ENCODE results near the gene ZNF296. TPM values are rescaled to one million over a fixed set of nuclear protein-coding genes. Genes with fewer than 3 reads are reported as not detected.

ZNF296 gene
- total RNA-seq, 1 experiment from 2014 or later = 9.2 TPM

GRCh38 chr19:45124021-45124420 lies 47.7 kb upstream of the ZNF296 start:
- intact Hi-C loops (cut with micrococcal nuclease) = no loop called here
- Histone ChIP-seq H3K36me3 (ENCODE audit: control insufficient read depth in 1 of 2, insufficient read depth in 2 of 2, low read length in 2 of 2) (no peaks in the 10 kb centered on the region), H3K4me3 (replicated peaks in 1 of 2; ENCODE audit: low read depth in 1 of 2, low read length in 2 of 2) (no peak overlapping the region), H3K27ac (ENCODE audit: low read depth, low read length) (no peak overlapping the region), H4K20me1 (ENCODE audit: insufficient read depth) (no peaks in the 10 kb centered on the region), H3K9me3 (ENCODE audit: control insufficient read depth in 1 of 2, insufficient read depth in 1 of 2, low read depth in 1 of 2, low read length in 2 of 2) (no peaks in the 10 kb centered on the region), H3K9ac (ENCODE audit: low read length) (no peak overlapping the region), H3K79me2 (ENCODE audit: insufficient read depth, low read length) (peaks cover 62% of the 10 kb centered on the region), H3K27me3 (ENCODE audit: insufficient read depth, low read length) (no peaks in the 10 kb centered on the region), H3K4me1 (ENCODE audit: control insufficient read depth in 1 of 2, insufficient read depth in 2 of 2, low read length in 2 of 2) (peaks cover 0 to 4% of the 10 kb centered on the region in 2 experiments; a peak in 3 of 4 replicates), H3K9me2 (ENCODE audit: insufficient read depth) (no peaks in the 10 kb centered on the region), H2AFZ (ENCODE audit: low read depth, low read length, poor library complexity, severe bottlenecking) (no peak overlapping the region), H3K4me2 (ENCODE audit: low read length) (no peak overlapping the region)
- BruUV-seq (replicated peaks) = no TSS peak
- CTCF ChIA-PET = interaction anchor here (1.7 kb wide), 1 partner anchor 107 kb away, joined by 4 read pairs; no protein-coding TSS in a partner anchor
- DNase-seq (ENCODE audit: low read depth, low spot score) = no peak
- RAD21 ChIA-PET (ENCODE audit: low non-redundant PET in 1 of 2, low total read pairs in 2 of 2, uncharacterized antibody in 2 of 2, unreplicated experiment in 2 of 2) = no interaction called here
- no peak for TF ChIP-seq TCF7L2 (IDR thresholded peaks at IDR 0.05; ENCODE audit: borderline replicate concordance, extremely low read depth, insufficient read depth, insufficient read length)
- no peak for TF ChIP-seq MAX (IDR thresholded peaks at IDR 0.05)
- TF ChIP-seq REST (IDR thresholded peaks at IDR 0.05; ENCODE audit: low read depth) = no peak
- TF ChIP-seq JUND (IDR thresholded peaks at IDR 0.05) = no peak
- TF ChIP-seq POLR2A (IDR thresholded peaks at IDR 0.05; ENCODE audit: borderline replicate concordance, extremely low read depth, insufficient read depth, insufficient read length) = no peak
- no peak for ATAC-seq
- POLR2A ChIA-PET = no interaction called here

GRCh38 chr19:45123440-45123850 lies 47.2 kb upstream of the ZNF296 start:
- no peak for ATAC-seq
- no peak overlapping the region for H3K4me2 ChIP-seq (ENCODE audit: low read length)
- no peaks in the 10 kb centered on the region for H3K9me3 ChIP-seq (ENCODE audit: control insufficient read depth in 1 of 2, insufficient read depth in 1 of 2, low read depth in 1 of 2, low read length in 2 of 2)
- no peak overlapping the region for H3K9ac ChIP-seq (ENCODE audit: low read length)
- no peak overlapping the region for H3K27ac ChIP-seq (ENCODE audit: low read depth, low read length)
- H2AFZ ChIP-seq (ENCODE audit: low read depth, low read length, poor library complexity, severe bottlenecking) = no peak overlapping the region
- ChIA-PET RAD21 (ENCODE audit: low non-redundant PET in 1 of 2, low total read pairs in 2 of 2, uncharacterized antibody in 2 of 2, unreplicated experiment in 2 of 2) (no interaction called here), CTCF (no interaction called here), POLR2A (interaction anchor here (0.6 kb wide), 1 partner anchor 40 kb away, joined by 3 read pairs; no protein-coding TSS in a partner anchor)
- no peaks in the 10 kb centered on the region for H3K9me2 ChIP-seq (ENCODE audit: insufficient read depth)
- H3K79me2 ChIP-seq (ENCODE audit: insufficient read depth, low read length) = peaks cover 66% of the 10 kb centered on the region
- H3K4me3 ChIP-seq (replicated peaks in 1 of 2; ENCODE audit: low read depth in 1 of 2, low read length in 2 of 2) = no peak overlapping the region
- no peaks in the 10 kb centered on the region for H4K20me1 ChIP-seq (ENCODE audit: insufficient read depth)
- BruUV-seq (replicated peaks) = no TSS peak
- intact Hi-C loops (cut with micrococcal nuclease) = no loop called here
- no peaks in the 10 kb centered on the region for H3K27me3 ChIP-seq (ENCODE audit: insufficient read depth, low read length)
- DNase-seq (ENCODE audit: low read depth, low spot score) = no peak
- no peaks in the 10 kb centered on the region for H3K36me3 ChIP-seq (ENCODE audit: control insufficient read depth in 1 of 2, insufficient read depth in 2 of 2, low read length in 2 of 2)
- peaks cover 0 to 4% of the 10 kb centered on the region in 2 experiments; a peak in 3 of 4 replicates for H3K4me1 ChIP-seq (ENCODE audit: control insufficient read depth in 1 of 2, insufficient read depth in 2 of 2, low read length in 2 of 2)
- TF ChIP-seq ZNF274 (IDR thresholded peaks at IDR 0.05; ENCODE audit: low read depth, low read length) = no peak
- TF ChIP-seq YY1 (IDR thresholded peaks at IDR 0.05; ENCODE audit: extremely low read depth, insufficient replicate concordance, low read depth, low read length) = no peak
- no peak for TF ChIP-seq MAX (IDR thresholded peaks at IDR 0.05)
- TF ChIP-seq POLR2AphosphoS5 (IDR thresholded peaks at IDR 0.05; ENCODE audit: low read depth, low read length) = no peak
- TF ChIP-seq ZBTB33 (IDR thresholded peaks at IDR 0.05; ENCODE audit: extremely low read depth, insufficient replicate concordance, low read length) = no peak

Data from HCT116 (cell line).